ENCODE data around the gene MARCOL.

DNA sequence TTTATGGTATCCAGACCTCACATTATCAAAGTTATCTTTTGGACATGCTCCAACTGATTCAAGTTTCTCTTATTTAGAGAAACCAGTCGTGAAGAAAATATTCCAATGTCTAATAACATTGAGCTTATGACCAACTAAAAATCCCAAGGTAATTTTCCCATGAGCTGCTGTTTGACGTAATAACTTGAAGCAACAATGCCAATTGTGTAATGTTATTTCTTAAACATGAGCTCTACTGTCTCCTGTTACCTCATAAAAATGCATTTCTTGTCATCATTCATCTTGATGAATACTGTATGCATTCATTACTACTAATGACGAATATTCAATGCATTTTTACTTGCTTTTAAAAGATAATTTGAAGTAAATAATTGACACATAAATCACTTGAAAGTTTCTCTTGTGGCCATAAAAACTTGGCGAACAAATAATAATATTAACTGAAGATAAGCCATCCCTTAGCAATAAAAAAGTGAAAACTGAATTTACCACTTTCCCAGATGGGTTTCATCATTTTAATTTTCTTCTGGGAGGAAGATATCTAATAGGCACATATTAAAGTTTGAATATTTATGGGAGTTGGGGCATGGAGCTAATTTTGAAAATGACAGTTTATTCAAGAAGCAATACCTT is 424 bp upstream of the MARCOL start:
- TF ChIP-seq, protein P1, sequence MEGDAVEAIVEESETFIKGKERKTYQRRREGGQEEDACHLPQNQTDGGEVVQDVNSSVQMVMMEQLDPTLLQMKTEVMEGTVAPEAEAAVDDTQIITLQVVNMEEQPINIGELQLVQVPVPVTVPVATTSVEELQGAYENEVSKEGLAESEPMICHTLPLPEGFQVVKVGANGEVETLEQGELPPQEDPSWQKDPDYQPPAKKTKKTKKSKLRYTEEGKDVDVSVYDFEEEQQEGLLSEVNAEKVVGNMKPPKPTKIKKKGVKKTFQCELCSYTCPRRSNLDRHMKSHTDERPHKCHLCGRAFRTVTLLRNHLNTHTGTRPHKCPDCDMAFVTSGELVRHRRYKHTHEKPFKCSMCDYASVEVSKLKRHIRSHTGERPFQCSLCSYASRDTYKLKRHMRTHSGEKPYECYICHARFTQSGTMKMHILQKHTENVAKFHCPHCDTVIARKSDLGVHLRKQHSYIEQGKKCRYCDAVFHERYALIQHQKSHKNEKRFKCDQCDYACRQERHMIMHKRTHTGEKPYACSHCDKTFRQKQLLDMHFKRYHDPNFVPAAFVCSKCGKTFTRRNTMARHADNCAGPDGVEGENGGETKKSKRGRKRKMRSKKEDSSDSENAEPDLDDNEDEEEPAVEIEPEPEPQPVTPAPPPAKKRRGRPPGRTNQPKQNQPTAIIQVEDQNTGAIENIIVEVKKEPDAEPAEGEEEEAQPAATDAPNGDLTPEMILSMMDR (IDR thresholded peaks at IDR 0.05; ENCODE audit: poor library complexity, severe bottlenecking), result no peak
- TF ChIP-seq POLR2AphosphoS5 (IDR thresholded peaks at IDR 0.05), result no peak
